Loucy (cell line): Measurements from ENCODE around the gene KCNE5.
"Not testable (repeated sequence)": the region's sequence is repeated elsewhere in the genome, so short reads cannot be mapped to it uniquely, and the experiment has no call there.

Experiments used
- H2AFZ ChIP-seq: fragments of 200-600 bp; sonication (generic); 2 replicates; pipeline ENCODE4 v1.6.0; 2016; ENCODE audit warnings: antibody characterized with exemption, mild to moderate bottlenecking, low read length, moderate library complexity
- H3F3A ChIP-seq: fragments of 200-600 bp; 2 replicates; pipeline ENCODE4 v1.6.0; 2016; ENCODE audit warnings: antibody characterized with exemption, low read depth, mild to moderate bottlenecking
- H3K27me3 ChIP-seq: fragments of 200-600 bp; sonication (generic); 2 replicates; pipeline ENCODE4 v1.6.1; 2014; ENCODE audit warnings: low read length, mild to moderate bottlenecking; ENCODE audit not compliant: insufficient read depth, poor library complexity, severe bottlenecking
- H3K36me3 ChIP-seq: fragments of 200-600 bp; sonication (generic); 2 replicates; pipeline ENCODE4 v1.6.1; 2016; ENCODE audit warnings: low read length; ENCODE audit not compliant: insufficient read depth
- H3K4me1 ChIP-seq: fragments of 200-600 bp; sonication (generic); 2 replicates; pipeline ENCODE4 v1.5.1; 2014; ENCODE audit warnings: low read length, mild to moderate bottlenecking; ENCODE audit not compliant: insufficient read depth, poor library complexity, severe bottlenecking
- H3K4me2 ChIP-seq: fragments of 200-600 bp; sonication (generic); 2 replicates; pipeline ENCODE4 v1.6.0; 2014; ENCODE audit warnings: antibody characterized with exemption, low read length, low read depth, mild to moderate bottlenecking; ENCODE audit not compliant: poor library complexity, severe bottlenecking
- H3K4me3 ChIP-seq: fragments of 200-600 bp; sonication (generic); 2 replicates; pipeline ENCODE4 v1.5.1; 2014; ENCODE audit warnings: low read length, mild to moderate bottlenecking, mixed read lengths; ENCODE audit not compliant: poor library complexity, severe bottlenecking
- H3K79me2 ChIP-seq: fragments of 200-600 bp; sonication (generic); 2 replicates; pipeline ENCODE4 v1.6.1; 2014; ENCODE audit warnings: low read length; ENCODE audit not compliant: insufficient read depth
- H3K9ac ChIP-seq: fragments of 200-600 bp; sonication (generic); 2 replicates; pipeline ENCODE4 v1.6.0; 2014; ENCODE audit warnings: mild to moderate bottlenecking, low read depth, low read length, moderate library complexity; ENCODE audit not compliant: poor library complexity, severe bottlenecking
- H3K9me2 ChIP-seq: fragments of 200-600 bp; sonication (generic); replicated peaks from 2 replicates; pipeline ENCODE4 v1.6.1; 2016; ENCODE audit warnings: low read depth, low read length, mixed read lengths
- H3K9me3 ChIP-seq: fragments of 200-600 bp; sonication (generic); 2 replicates; pipeline ENCODE4 v1.6.1; 2014; ENCODE audit warnings: mild to moderate bottlenecking, antibody characterized with exemption, low read length, low read depth; ENCODE audit not compliant: insufficient read depth
- H4K20me1 ChIP-seq: fragments of 200-600 bp; sonication (generic); 2 replicates; pipeline ENCODE4 v1.6.0; 2014; ENCODE audit warnings: antibody characterized with exemption, low read length, mild to moderate bottlenecking; ENCODE audit not compliant: insufficient read depth, poor library complexity, severe bottlenecking
- CTCF ChIP-seq: fragments of 200-600 bp; sonication (generic); conservative IDR thresholded peaks from 2 replicates; pipeline ENCODE4 v1.5.1; 2014; ENCODE audit warnings: mild to moderate bottlenecking, antibody characterized with exemption, low read length
- EZH2phosphoT487 ChIP-seq: fragments of 200-600 bp; IDR thresholded peaks from 2 replicates; pipeline ENCODE4 v1.6.1; 2018; ENCODE audit warnings: antibody characterized with exemption, mild to moderate bottlenecking, moderate library complexity, borderline replicate concordance

The KCNE5 gene

GRCh38 chrX:109624641-109625616 lies at the start of gene KCNE5:
Gene KCNE5 (minus strand): TSS chrX:109625172. CDS start chrX:109625020, 152 bp downstream.
- Histone ChIP-seq H3K4me1 (peaks cover 17% of the 10 kb centered on the region), H3K9me3 (no peaks in the 10 kb centered on the region; the same call in 1 of the 2 replicates), H3K4me3 (no peak within 1 kb of the TSS), H3K4me2 (no peak within 1 kb of the TSS), H3K9ac (no peak within 1 kb of the TSS), H4K20me1 (no peaks in the 10 kb centered on the region), H3F3A (no peaks in the 10 kb centered on the region), H3K27me3 (no peaks in the 10 kb centered on the region), H3K36me3 (no peaks in the 10 kb centered on the region), H3K79me2 (no peaks in the 10 kb centered on the region), H3K9me2 (no peaks in the 10 kb centered on the region), H2AFZ (no peak within 1 kb of the TSS)
- no peak for TF ChIP-seq CTCF
- TF ChIP-seq EZH2phosphoT487 = no peak

- Histone ChIP-seq H3K9ac (no peak overlapping the region), H4K20me1 (no peaks in the 10 kb centered on the region), H3K36me3 (peaks cover 58% of the 10 kb centered on the region; the same call in 1 of the 2 replicates), H3K79me2 (no peaks in the 10 kb centered on the region), H3F3A (no peaks in the 10 kb centered on the region), H3K9me2 (no peaks in the 10 kb centered on the region), H3K9me3 (no peaks in the 10 kb centered on the region), H3K4me1 (no peaks in the 10 kb centered on the region), H3K4me3 (no peak overlapping the region), H3K4me2 (no peak overlapping the region), H3K27me3 (no peaks in the 10 kb centered on the region), H2AFZ (no peak overlapping the region)
- no peak for TF ChIP-seq EZH2phosphoT487
- TF ChIP-seq CTCF = no peak
Measured at GRCh38 chrX:109672239-109672638, 47.3 kb upstream of the KCNE5 start.

GRCh38 chrX:109671170-109671569 lies 46.2 kb upstream of the KCNE5 start:
- H3K9me2 ChIP-seq, H3K9ac ChIP-seq, H3K79me2 ChIP-seq, H2AFZ ChIP-seq, H3K4me3 ChIP-seq, H3F3A ChIP-seq, H4K20me1 ChIP-seq, H3K9me3 ChIP-seq, H3K4me1 ChIP-seq, H3K27me3 ChIP-seq, H3K4me2 ChIP-seq: not testable (repeated sequence)
- peaks cover 63% of the 10 kb centered on the region; the same call in 1 of the 2 replicates for H3K36me3 ChIP-seq
